Lower leg skin (tissue), 4 donors: Measurements from ENCODE around the gene TRIM67. TPM values are rescaled to one million over a fixed set of nuclear protein-coding genes. Genes with fewer than 3 reads are reported as not detected.

Experiments used
- DNase-seq, 2 donors: peaks; one replicate each; pipeline ENCODE4 v3.0.0-alpha.2; 2019; ENCODE audit warnings: low spot score in 2 of 2
- H3K4me3 ChIP-seq: fragments of 200-600 bp; sonication (generic); 2 replicates; pipeline ENCODE4 v1.5.1; 2017; ENCODE audit warnings: mild to moderate bottlenecking, low read depth; ENCODE audit not compliant: poor library complexity, severe bottlenecking
- POLR2A ChIP-seq, 2 donors: fragments of 450-650 bp; IDR thresholded peaks; one replicate each; pipeline ENCODE4 v1.6.1; 2016 to 2017; ENCODE audit warnings: antibody characterized with exemption in 2 of 2, mild to moderate bottlenecking in 1 of 2, moderate library complexity in 1 of 2
- WGBS, 2 donors: methylation state at CpG; one replicate each; pipeline ENCODE4 v1.1.5; 2018; 5-methylcytosine and 5-hydroxymethylcytosine counted together
- intact Hi-C: fragments of 100-400 bp; cut with DNase I; formaldehyde crosslinking; loops from one replicate; pipeline ENCODE4 v1.15.0; 2023; ENCODE audit warnings: low total_unique reads
- total RNA-seq, 4 donors: library from RNA; depleted of rRNA; stranded (reverse); fragments of >200 nt; gene quantifications; one replicate each; pipeline ENCODE4 v1.1.0, GENCODE V29; 2016
- TF ChIP-seq, protein P1 (sequence below), 3 donors: fragments of 450-650 bp; IDR thresholded peaks; one replicate each; pipeline ENCODE4 v1.5.1; 2016; ENCODE audit warnings: antibody characterized with exemption in 3 of 3, mild to moderate bottlenecking in 3 of 3, moderate library complexity in 2 of 3

TRIM67 gene
- total RNA-seq, 4 donors from 2014 or later = 0.03 to 0.29 TPM; not detected in 2

DNA sequence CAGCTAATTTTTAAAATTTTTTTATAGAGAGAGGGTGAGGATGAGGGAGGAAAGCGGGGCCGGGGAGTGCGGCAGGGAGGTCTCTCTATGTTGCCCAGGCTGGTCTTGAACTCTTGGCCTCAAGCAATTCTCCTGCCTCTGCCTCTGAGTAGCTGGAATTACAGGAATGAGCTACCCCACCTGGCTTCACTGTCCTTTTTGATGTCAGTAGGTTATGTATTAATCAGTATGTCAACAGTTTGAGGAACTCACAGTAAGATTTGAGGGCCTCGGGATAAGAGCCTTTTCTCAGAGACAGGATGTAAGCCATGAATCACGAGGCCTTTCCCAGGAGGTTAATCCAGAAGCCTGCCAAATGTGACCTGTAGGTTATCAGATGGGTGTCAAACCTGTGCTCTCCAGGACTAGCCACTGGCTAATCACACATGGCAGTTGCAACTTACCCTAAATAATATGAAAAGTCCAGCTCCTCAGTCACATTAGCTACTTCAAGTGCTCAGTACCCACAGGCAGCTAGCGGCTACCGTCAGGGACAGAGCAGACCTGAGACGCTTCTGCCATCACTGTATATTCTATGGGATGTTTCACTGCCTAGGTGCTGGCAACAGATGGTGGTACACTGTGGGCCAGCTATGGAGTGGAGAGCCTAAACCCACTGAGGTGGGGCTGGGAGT, 33.1 kb downstream of the TRIM67 start:
- TF ChIP-seq, protein P1, sequence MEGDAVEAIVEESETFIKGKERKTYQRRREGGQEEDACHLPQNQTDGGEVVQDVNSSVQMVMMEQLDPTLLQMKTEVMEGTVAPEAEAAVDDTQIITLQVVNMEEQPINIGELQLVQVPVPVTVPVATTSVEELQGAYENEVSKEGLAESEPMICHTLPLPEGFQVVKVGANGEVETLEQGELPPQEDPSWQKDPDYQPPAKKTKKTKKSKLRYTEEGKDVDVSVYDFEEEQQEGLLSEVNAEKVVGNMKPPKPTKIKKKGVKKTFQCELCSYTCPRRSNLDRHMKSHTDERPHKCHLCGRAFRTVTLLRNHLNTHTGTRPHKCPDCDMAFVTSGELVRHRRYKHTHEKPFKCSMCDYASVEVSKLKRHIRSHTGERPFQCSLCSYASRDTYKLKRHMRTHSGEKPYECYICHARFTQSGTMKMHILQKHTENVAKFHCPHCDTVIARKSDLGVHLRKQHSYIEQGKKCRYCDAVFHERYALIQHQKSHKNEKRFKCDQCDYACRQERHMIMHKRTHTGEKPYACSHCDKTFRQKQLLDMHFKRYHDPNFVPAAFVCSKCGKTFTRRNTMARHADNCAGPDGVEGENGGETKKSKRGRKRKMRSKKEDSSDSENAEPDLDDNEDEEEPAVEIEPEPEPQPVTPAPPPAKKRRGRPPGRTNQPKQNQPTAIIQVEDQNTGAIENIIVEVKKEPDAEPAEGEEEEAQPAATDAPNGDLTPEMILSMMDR (IDR thresholded peaks at IDR 0.05) = no peak
- no peak for TF ChIP-seq POLR2A (IDR thresholded peaks at IDR 0.05)
- 73 to 83% methylated on average over 8 of the region's 8 CpGs for WGBS, 2 donors
- intact Hi-C loops = no loop called here
- H3K4me3 ChIP-seq = no peak overlapping the region
- no peak for DNase-seq

DNA sequence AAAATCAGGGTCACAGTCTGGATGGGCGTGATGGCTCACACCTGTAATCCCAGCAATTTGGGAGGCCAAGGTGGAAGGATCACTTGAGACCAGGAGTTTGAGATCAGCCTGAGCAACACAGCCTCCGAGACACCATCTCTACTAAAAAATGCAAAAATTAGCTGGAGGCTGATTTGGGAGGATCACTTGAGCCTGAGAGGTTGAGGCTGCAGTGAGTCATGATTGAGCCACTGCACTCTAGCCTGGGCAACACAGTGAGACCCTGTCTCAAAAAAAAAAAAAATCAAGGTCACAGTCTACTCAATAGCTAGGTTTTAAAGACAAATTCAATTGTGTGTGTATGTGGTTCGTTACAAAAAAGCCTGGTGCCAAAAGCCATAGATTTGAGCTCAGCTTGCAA, 34.4 kb downstream of the TRIM67 start:
- no peak for DNase-seq
- 71 to 79% methylated on average over 3 of the region's 3 CpGs for WGBS, 2 donors
- no peak for TF ChIP-seq POLR2A (IDR thresholded peaks at IDR 0.05)
- TF ChIP-seq, protein P1 (IDR thresholded peaks at IDR 0.05) = no peak

DNA sequence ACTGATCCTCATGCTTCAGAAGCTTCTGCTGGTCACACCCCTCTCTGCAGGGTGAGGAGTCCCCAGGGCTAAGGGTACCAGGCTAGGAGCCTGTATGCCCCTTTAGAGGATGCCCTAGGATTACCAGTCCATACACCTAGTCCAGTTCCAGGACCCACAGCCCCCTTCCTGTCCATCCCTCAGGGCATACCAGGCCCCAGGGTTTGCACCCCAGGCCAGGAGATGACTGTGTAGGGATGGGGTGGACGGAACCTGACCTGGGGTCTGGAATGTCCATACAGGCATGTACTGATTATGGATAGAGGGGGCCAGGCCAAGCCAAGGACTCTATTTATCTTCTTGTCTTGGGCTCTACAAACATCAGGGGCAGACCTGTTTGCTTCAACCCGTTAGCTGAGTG, 34.9 kb downstream of the TRIM67 start:
- 85 to 87% methylated on average over 2 of the region's 2 CpGs for WGBS, 2 donors

More for the DNA sequence above, 34.4 kb downstream of the TRIM67 start:
- no peak overlapping the region for H3K4me3 ChIP-seq
- intact Hi-C loops = no loop called here

DNA sequence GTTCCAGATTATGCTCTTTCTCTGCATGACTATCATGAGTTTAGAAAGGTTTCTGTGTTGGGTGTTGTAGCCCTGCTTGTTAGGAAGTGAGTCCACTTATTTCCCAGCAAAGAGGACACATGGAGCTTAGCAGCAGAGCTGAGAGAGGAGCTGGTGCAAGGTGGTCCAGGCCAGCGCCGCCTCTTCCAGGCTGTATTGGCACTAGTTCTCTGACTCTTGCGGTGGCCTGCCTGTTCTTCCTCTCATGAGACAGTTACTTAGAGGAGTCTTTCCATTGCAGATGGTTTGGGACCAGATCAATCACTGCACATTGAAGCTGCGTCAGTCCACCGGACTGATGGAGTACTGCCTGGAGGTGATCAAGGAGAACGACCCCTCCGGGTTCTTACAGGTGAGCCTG, 38.0 kb downstream of the TRIM67 start:
- intact Hi-C loops = loop anchor here (10.0 kb wide), 1 partner anchor 395 kb away; no protein-coding TSS in a partner anchor
- DNase-seq = no peak
- no peak for TF ChIP-seq POLR2A (IDR thresholded peaks at IDR 0.05)
- TF ChIP-seq, protein P1 (IDR thresholded peaks at IDR 0.05) = no peak
- 94 to 97% methylated on average over 7 of the region's 7 CpGs for WGBS, 2 donors
- H3K4me3 ChIP-seq = no peak overlapping the region

More for the DNA sequence above, 34.9 kb downstream of the TRIM67 start:
- no peak for DNase-seq
- TF ChIP-seq, protein P1 (IDR thresholded peaks at IDR 0.05) = no peak
- H3K4me3 ChIP-seq = no peak overlapping the region
- intact Hi-C loops = no loop called here

DNA sequence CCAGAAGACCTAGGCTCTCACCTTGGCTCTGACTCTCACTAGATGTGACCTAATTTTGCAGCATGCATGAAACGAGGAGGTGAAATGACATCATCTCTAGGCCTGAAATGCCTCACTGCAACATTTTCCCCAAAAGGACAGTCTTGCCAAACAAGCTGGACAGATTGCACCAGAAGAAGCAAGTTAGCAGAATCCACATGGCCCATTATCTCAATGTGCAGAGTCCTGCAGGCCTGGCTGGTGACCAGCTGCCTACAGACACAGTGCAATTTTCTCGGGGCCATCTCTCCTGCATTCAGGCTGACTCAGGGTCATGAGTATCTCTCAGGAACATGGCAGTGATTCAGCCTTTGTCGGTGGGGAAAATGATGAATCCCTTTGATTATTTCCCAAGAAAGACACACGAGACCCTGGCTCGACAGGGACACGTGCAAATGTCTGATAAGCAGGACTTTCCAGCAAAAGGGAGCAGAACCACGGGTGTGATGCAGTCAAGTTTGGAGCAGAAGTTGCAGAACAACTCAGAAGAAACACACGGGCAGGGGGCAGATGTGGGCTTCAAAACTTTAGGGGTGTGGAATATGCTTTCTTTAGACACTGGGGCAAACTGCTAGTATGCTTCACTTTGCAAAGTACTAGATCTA, 38.7 kb downstream of the TRIM67 start:
- TF ChIP-seq, protein P1 (IDR thresholded peaks at IDR 0.05) = no peak
- TF ChIP-seq POLR2A (IDR thresholded peaks at IDR 0.05) = no peak
- 65 to 69% methylated on average over 8 of the region's 8 CpGs for WGBS, 2 donors
- intact Hi-C loops = loop anchor here (10.0 kb wide), 1 partner anchor 396 kb away; no protein-coding TSS in a partner anchor
- H3K4me3 ChIP-seq = no peak overlapping the region
- DNase-seq = no peak
